Osteoblast (primary cell): ENCODE measurements around the gene AAMDC. TPM values are rescaled to one million over a fixed set of nuclear protein-coding genes. Genes with fewer than 3 reads are reported as not detected.

Experiments
- DNase-seq: peaks from one replicate; pipeline ENCODE4 v3.0.0; 2011; ENCODE audit warnings: low spot score, mixed read lengths; ENCODE audit not compliant: insufficient read length; ENCODE audit errors: missing footprints
- H2AFZ ChIP-seq: 2 replicates; pipeline ENCODE4 v1.6.0; 2011; ENCODE audit warnings: mild to moderate bottlenecking, low read length
- H3K27ac ChIP-seq: 2 replicates; pipeline ENCODE4 v1.5.1; 2011; ENCODE audit warnings: mild to moderate bottlenecking, low read depth, low read length, moderate library complexity
- H3K27me3 ChIP-seq: 2 replicates; pipeline ENCODE4 v1.6.0; 2012; ENCODE audit warnings: mild to moderate bottlenecking, control low read depth, inconsistent platforms, low read length, moderate library complexity; ENCODE audit not compliant: insufficient read depth
- H3K36me3 ChIP-seq: 2 replicates; pipeline ENCODE4 v1.5.1; 2011; ENCODE audit warnings: mild to moderate bottlenecking, low read length, control low read depth, moderate library complexity; ENCODE audit not compliant: insufficient read depth
- H3K4me1 ChIP-seq: 2 replicates; pipeline ENCODE4 v1.5.1; 2011; ENCODE audit warnings: mild to moderate bottlenecking, low read length, control low read depth, moderate library complexity; ENCODE audit not compliant: insufficient read depth
- H3K4me2 ChIP-seq: 2 replicates; pipeline ENCODE4 v1.6.0; 2011; ENCODE audit warnings: mild to moderate bottlenecking, low read length; ENCODE audit not compliant: insufficient read depth
- H3K4me3 ChIP-seq: fragments of 200-600 bp; sonication (generic); 3 replicates; pipeline ENCODE4 v1.5.1; 2012; ENCODE audit warnings: mild to moderate bottlenecking, low read length, inconsistent platforms; ENCODE audit not compliant: insufficient read depth
- H3K79me2 ChIP-seq: 2 replicates; pipeline ENCODE4 v1.6.0; 2012; ENCODE audit warnings: mild to moderate bottlenecking, low read length, control low read depth, inconsistent platforms; ENCODE audit not compliant: insufficient read depth
- H3K9me3 ChIP-seq: 2 replicates; pipeline ENCODE4 v1.5.1; 2011; ENCODE audit warnings: low read depth, low read length, control low read depth
- H4K20me1 ChIP-seq: 2 replicates; pipeline ENCODE4 v1.6.0; 2012; ENCODE audit warnings: mild to moderate bottlenecking, low read length, control low read depth; ENCODE audit not compliant: insufficient read depth
- CTCF ChIP-seq: IDR thresholded peaks from 2 replicates; pipeline ENCODE4 v1.5.1; 2011; ENCODE audit warnings: mild to moderate bottlenecking, low read depth, low read length, moderate library complexity; ENCODE audit errors: extremely low read depth
- total RNA-seq: library from RNA; depleted of rRNA; stranded (reverse); fragments of >200 nt; gene quantifications from 2 replicates; pipeline ENCODE4 v1.2.3, GENCODE V29; 2012

Gene AAMDC
- total RNA-seq, 1 donor = 14.8 TPM

- H3K79me2 ChIP-seq = peaks cover 86% of the 10 kb centered on the region
- H3K36me3 ChIP-seq = no peaks in the 10 kb centered on the region
- no peaks in the 10 kb centered on the region for H3K4me1 ChIP-seq
- no peak for DNase-seq
- H2AFZ ChIP-seq = no peak overlapping the region
- H3K27ac ChIP-seq = no peak overlapping the region
- no peak overlapping the region for H3K4me3 ChIP-seq
- H3K9me3 ChIP-seq = no peaks in the 10 kb centered on the region
- H3K27me3 ChIP-seq = no peaks in the 10 kb centered on the region
- H4K20me1 ChIP-seq = peaks cover 65% of the 10 kb centered on the region
- no peak for TF ChIP-seq CTCF
- H3K4me2 ChIP-seq = no peak overlapping the region
These were observed 42.4 kb upstream of the AAMDC start for GRCh38 chr11:77778549-77778948.

DNA sequence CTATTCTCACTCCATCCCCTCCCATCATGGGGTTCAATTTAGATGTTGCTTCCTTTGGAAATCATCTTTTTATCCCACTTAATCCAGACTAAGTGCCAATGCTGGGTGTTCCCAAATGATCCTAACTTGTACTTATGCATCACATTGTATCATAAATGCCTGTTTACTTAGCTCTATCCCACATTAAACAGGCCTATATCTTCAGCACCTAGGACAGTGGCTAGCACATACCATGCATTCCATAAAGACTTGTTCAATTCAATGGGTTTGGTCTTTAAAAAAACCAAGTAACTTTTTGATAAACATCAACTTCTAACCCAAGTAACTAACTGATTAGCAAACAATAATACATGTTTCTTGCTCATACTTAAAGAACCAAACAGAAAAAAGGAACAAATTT lies 41.0 kb upstream of the AAMDC start:
- TF ChIP-seq CTCF = no peak
- Histone ChIP-seq H4K20me1 (peaks cover 73% of the 10 kb centered on the region), H3K4me3 (no peak overlapping the region), H2AFZ (no peak overlapping the region), H3K79me2 (peaks cover 87% of the 10 kb centered on the region), H3K4me2 (no peak overlapping the region), H3K9me3 (no peaks in the 10 kb centered on the region), H3K4me1 (no peaks in the 10 kb centered on the region), H3K27ac (no peak overlapping the region), H3K36me3 (no peaks in the 10 kb centered on the region), H3K27me3 (no peaks in the 10 kb centered on the region)
- DNase-seq = peak; percentile 53

- H2AFZ ChIP-seq = no peak overlapping the region
- no peak overlapping the region for H3K4me2 ChIP-seq
- no peak for TF ChIP-seq CTCF
- H3K36me3 ChIP-seq = no peaks in the 10 kb centered on the region
- DNase-seq = peak; percentile 56
- H3K4me3 ChIP-seq = no peak overlapping the region
- no peaks in the 10 kb centered on the region for H3K4me1 ChIP-seq
- no peak overlapping the region for H3K27ac ChIP-seq
- H3K9me3 ChIP-seq = no peaks in the 10 kb centered on the region
- H4K20me1 ChIP-seq = peaks cover 73% of the 10 kb centered on the region
- no peaks in the 10 kb centered on the region for H3K27me3 ChIP-seq
- peaks cover 88% of the 10 kb centered on the region for H3K79me2 ChIP-seq
These were observed 37.9 kb upstream of the AAMDC start for GRCh38 chr11:77783025-77783424.

DNA sequence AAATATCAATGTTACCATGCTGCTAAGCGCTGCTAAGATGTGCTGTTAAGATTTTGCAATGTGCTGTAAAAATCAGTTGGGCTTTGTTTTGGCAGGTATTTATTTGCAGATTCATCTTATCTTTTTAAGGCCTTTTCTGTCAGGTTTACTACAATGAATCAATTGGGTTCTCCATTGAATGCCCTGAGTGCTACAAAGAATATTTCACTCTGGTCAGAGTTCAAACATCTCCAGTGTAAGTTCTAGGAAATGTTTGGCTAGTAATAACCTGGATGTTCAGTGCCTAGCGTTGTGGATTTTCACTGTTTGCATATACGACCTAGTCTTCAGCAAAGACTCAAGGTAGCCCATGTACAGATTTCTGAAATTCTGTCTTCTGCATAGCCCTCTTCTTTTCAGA lies 36.4 kb upstream of the AAMDC start:
- peaks cover 75% of the 10 kb centered on the region for H4K20me1 ChIP-seq
- no peaks in the 10 kb centered on the region for H3K4me1 ChIP-seq
- peaks cover 93% of the 10 kb centered on the region for H3K79me2 ChIP-seq
- no peaks in the 10 kb centered on the region for H3K9me3 ChIP-seq
- no peak overlapping the region for H3K27ac ChIP-seq
- no peak for TF ChIP-seq CTCF
- no peak overlapping the region for H2AFZ ChIP-seq
- H3K4me2 ChIP-seq = no peak overlapping the region
- DNase-seq = no peak
- no peaks in the 10 kb centered on the region for H3K36me3 ChIP-seq
- no peak overlapping the region for H3K4me3 ChIP-seq
- H3K27me3 ChIP-seq = no peaks in the 10 kb centered on the region
